HG02588 (cell line): ENCODE data around the gene PATE1.
"Not testable (repeated sequence)": the region's sequence is repeated elsewhere in the genome, so short reads cannot be mapped to it uniquely, and the experiment has no call there.

Experiments
- ATAC-seq: cut with Tn5 transposase; IDR thresholded peaks from one replicate; pipeline ENCODE4 v1.9.1; 2021; ENCODE audit warnings: mild to moderate bottlenecking, moderate library complexity; ENCODE audit not compliant: unreplicated experiment

The PATE1 gene, protein sequence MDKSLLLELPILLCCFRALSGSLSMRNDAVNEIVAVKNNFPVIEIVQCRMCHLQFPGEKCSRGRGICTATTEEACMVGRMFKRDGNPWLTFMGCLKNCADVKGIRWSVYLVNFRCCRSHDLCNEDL

DNA sequence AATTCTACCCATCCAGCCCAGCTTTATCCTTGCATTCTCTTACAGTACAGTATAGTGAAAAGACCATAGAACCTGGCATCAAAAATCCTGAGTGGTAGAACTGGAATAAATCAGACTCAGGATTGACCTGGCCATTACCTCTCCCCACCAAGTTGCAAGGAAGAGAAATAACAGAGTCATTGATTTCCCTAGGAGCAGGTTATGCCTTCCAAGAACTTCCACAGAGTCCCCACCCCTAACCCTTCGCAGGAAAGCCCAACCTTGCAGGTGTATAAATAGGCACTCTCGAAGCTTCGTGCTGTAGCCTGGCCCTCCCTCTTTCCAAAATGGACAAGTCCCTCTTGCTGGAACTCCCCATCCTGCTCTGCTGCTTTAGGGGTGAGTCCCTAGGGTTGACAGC, at the start of gene PATE1:
PATE1 (plus strand) TSS at position 301 of the 400 bp plus-strand sequence; CDS start at position 327, 26 bp downstream.
- no peak for ATAC-seq

DNA sequence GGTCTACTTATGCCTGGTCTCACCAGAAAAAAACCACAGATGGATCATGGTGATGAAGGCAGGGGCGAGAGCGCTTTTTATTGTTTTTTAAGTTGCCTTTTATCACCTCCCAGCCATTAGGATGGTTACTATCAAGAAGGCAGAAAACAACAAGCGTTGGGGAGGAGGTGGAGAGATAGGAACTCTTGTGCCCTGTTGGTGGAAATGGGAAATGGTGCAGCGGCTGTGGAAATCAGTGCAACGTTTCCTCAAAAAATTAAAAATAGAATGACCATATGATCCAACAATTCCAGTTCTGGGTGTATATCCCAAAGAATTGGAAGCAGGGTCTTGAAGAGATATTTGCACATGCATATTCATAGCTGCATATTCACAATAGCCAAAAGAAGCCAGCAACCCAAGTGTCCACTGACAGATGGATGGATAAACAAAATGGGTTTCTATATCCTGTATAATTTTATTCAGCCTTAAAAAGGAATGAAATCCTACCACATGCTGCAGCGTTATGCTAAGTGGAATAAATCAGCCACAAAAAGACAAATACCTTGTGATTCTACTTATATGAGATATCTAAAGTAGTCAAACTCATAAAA, 45.0 kb upstream of the PATE1 start:
- no peak for ATAC-seq

GRCh38 chr11:125701858-125702621, 44.0 kb upstream of the PATE1 start:
- no peak for ATAC-seq

- not testable (repeated sequence) for ATAC-seq
These were observed 41.4 kb upstream of the PATE1 start for GRCh38 chr11:125704686-125705085.

- ATAC-seq: no peak
These were observed 25.3 kb upstream of the PATE1 start for GRCh38 chr11:125720781-125721180.

GRCh38 chr11:125724125-125724524, 22.0 kb upstream of the PATE1 start:
- ATAC-seq: no peak

DNA sequence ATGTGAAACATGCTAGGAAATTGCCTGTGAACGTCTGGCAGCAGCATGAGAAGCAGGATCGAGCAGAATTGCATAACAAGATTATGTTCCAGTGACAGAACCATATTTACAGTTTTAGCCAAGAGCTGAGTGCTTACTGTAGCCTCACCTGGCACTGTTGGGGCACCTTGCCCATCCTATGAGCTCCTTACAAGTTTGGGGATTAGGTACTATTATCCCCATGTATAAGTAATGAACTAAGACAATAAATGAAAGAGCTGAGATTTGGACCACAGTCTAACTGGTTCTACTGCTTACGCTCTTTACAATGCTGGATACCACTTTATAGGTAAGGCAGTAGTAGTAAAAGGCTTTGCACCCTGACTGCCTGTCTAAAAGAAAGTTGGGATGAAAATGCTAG, 17.1 kb upstream of the PATE1 start:
- ATAC-seq: no peak

- no peak for ATAC-seq
These were observed 5.5 kb upstream of the PATE1 start for GRCh38 chr11:125740617-125741016.

DNA sequence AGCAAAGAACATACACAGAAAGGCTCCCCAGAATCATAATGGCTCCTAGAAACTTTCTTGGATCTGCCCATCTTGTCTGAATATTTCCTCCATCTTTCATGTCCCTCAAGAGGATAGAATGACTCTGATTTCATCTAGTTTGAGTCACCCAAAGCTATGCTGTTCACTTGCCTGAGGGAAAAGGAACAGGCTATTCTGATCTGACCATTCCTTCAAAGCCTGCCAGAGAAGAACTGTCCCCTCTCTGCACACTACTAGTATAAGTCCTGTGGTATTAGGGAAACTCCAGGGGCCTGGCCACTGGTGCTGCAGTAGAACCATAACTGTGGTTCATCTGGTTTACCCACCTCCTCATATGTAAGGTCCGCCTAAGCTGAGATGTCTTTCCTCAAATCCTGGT, 2.4 kb upstream of the PATE1 start:
- ATAC-seq: no peak

DNA sequence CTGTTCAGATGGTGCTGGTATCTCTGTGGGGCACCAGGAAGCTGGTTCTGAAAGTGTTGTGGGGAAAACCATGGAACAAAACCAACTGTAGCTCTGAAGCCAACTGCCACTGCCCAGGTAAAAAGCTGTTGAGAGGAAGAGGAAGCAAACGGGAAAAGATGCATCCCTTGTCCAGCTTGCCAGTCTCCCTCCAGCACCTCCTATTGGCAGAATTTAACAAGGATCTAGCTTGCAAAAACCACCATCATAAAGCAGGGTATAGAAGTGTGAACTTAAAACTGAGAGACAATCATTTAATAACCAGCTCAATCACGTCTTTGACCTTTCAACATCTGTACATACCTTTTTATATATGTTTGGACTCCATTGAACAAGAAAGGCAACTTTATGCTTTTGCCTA, 4.5 kb downstream of the PATE1 start:
- ATAC-seq: no peak

- no peak for ATAC-seq
These were observed 10.0 kb downstream of the PATE1 start for GRCh38 chr11:125756050-125756449.

DNA sequence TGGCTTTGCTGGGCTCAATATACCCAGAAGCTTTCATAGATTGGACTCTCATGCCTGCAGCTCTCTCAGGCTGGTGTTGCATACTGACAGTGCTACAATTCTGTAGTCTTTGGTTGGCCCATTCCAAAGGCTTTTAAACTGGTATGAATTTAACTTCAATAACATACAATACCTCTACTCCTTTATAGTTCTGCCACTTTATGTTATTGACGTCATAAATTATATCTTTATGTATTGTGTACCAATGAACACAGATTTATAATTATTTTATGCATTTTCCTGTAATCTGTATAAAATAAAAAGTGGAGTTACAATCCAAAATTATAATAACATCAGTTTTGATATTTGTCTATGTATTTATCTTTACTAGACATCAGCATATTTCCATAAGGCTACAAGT, 16.4 kb downstream of the PATE1 start:
- no peak for ATAC-seq

DNA sequence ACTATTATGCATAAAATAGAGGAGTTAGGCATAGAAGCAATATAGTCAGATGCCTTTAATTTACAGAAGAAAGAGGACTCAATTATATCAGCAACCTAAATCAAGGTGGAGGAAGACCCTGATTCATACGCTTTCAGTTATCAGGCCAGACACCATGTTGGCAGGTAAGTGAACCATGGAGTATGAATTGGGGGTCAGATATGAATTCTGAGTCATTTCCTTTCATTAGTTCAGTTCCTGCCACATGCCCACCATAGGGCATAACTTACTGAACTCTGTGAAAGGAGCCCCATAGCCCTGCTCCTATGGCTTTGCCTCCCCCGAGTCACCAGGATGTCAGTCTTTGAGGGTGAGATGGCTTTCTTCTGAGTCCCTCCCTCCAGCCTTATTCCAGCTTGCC, 17.4 kb downstream of the PATE1 start:
- ATAC-seq: no peak

- no peak for ATAC-seq
These were observed 20.2 kb downstream of the PATE1 start for GRCh38 chr11:125766251-125766650.

- ATAC-seq: no peak
These were observed 22.4 kb downstream of the PATE1 start for GRCh38 chr11:125768336-125769046.

DNA sequence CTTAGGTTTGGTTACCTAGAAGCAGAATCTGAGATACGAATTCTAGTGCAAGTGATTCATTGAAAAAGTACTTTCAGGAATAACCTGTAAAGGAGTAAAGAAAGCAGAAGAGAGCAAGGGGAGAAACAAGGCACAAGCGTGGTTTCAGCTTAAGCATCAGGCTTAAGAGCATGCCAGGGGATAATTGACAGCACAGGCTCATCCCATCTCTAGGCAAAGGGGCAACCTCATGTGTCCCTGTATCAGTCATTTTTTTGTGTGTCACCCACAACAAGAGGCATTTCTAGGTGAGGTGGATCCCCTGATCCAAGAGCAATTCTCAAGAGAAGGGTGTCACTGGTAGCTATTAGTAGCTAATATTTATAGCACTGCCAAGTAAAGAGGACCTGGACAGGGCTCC, 24.5 kb downstream of the PATE1 start:
- no peak for ATAC-seq

DNA sequence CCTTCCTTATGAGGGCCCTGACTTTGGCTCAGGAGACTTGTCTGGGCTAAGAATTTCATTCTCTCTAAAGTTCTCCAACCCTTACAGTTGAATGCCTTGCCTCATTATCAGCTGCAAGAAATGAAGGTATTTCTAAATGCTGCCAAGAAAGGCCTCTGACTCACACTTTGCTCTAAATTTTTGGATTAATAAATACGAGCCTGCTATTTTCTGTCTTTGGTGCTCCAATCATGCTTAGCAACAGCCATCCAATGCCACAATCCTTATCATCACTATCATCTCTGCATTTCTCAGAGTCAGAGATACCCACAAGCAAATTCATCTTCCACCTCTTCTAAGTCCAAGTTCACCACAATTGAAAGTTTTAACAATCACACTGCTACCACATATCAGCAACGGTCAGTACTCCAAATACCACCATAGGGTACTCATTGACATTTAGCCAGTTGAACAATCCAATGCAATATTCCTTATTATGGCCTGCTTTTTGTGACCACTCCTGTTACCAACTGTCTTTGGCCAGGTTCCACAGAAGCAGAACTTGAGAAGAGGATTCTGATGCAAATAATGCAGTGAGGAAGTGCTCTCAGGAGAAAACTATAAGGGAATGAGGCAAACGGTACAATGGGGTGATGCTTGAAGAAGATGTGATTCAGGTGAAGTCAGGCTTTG, 26.9 kb downstream of the PATE1 start:
- no peak for ATAC-seq

GRCh38 chr11:125773516-125773915, 27.4 kb downstream of the PATE1 start:
- no peak for ATAC-seq

GRCh38 chr11:125777309-125777708, 31.2 kb downstream of the PATE1 start:
- ATAC-seq: no peak

DNA sequence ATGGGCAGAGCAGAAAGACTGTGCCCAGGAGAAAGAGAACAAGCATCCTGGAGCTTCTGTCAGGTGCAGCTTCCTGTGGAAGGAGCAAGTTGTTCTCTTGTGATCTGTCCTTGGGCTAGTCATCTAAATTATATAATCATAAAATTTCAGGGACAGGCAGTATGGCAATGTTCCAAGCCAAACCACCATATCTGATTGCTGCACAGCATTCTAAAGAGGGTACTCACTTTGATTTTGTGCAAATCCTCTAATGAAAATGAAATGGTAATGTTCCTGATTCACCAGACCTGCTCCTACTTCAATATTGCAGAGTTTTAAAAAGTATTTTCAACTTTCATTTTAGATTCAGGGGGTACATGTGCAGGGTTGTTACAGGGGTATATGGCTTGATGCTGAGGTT, 32.6 kb downstream of the PATE1 start, which contains the start of gene PATE2:
PATE2 (minus strand) TSS at position 101 of the 400 bp plus-strand sequence; CDS start at position 46, 55 bp downstream.
- no peak for ATAC-seq

GRCh38 chr11:125784678-125785077, 38.6 kb downstream of the PATE1 start:
- no peak for ATAC-seq
